RCC 7860 (cell line): ENCODE data around the gene PPM1F.
"Not testable (repeated sequence)": the region's sequence is repeated elsewhere in the genome, so short reads cannot be mapped to it uniquely, and the experiment has no call there.

Source experiments
- DNase-seq: peaks from one replicate; pipeline ENCODE4 v3.0.0-alpha.2; 2015; ENCODE audit warnings: low spot score
- FAIRE-seq: peaks from 2 replicates; lab custom pipeline; 2012; peaks lifted over from hg19 to GRCh38; lab: Jason Lieb, UNC

Gene PPM1F

GRCh38 chr22:21942407-21943343, 10.0 kb downstream of the PPM1F start:
- DNase-seq (peak; percentile 84), FAIRE-seq (peak; percentile 37)

GRCh38 chr22:21941921-21942320, 10.7 kb downstream of the PPM1F start:
- no peak for FAIRE-seq

GRCh38 chr22:21940521-21940920, 12.1 kb downstream of the PPM1F start:
- DNase-seq = no peak
- no peak for FAIRE-seq

More at GRCh38 chr22:21941921-21942320, 10.7 kb downstream of the PPM1F start:
- no peak for DNase-seq

GRCh38 chr22:21939935-21940334, 12.7 kb downstream of the PPM1F start:
- FAIRE-seq, DNase-seq: not testable (repeated sequence)

- FAIRE-seq = no peak
Measured at GRCh38 chr22:21939461-21939913, 13.2 kb downstream of the PPM1F start.

GRCh38 chr22:21938906-21939305, 13.7 kb downstream of the PPM1F start:
- no peak for FAIRE-seq

More at GRCh38 chr22:21939461-21939913, 13.2 kb downstream of the PPM1F start:
- DNase-seq = no peak

GRCh38 chr22:21938071-21938822, 14.4 kb downstream of the PPM1F start:
- DNase-seq = peak; percentile 76
- no peak for FAIRE-seq

More at GRCh38 chr22:21938906-21939305, 13.7 kb downstream of the PPM1F start:
- DNase-seq = no peak

GRCh38 chr22:21937821-21938070, 14.9 kb downstream of the PPM1F start:
- DNase-seq (no peak), FAIRE-seq (no peak)

GRCh38 chr22:21937041-21937820, 15.4 kb downstream of the PPM1F start:
- FAIRE-seq (no peak), DNase-seq (no peak)

GRCh38 chr22:21936151-21936775, 16.4 kb downstream of the PPM1F start:
- FAIRE-seq (no peak), DNase-seq (no peak)

GRCh38 chr22:21933910-21934309, 18.7 kb downstream of the PPM1F start:
- DNase-seq (no peak), FAIRE-seq (no peak)

GRCh38 chr22:21933413-21933812, 19.2 kb downstream of the PPM1F start:
- FAIRE-seq = no peak

GRCh38 chr22:21932347-21932746, 20.3 kb downstream of the PPM1F start:
- no peak for DNase-seq

More at GRCh38 chr22:21933413-21933812, 19.2 kb downstream of the PPM1F start:
- DNase-seq = no peak

GRCh38 chr22:21931056-21931455, 21.6 kb downstream of the PPM1F start:
- no peak for DNase-seq
- FAIRE-seq = no peak

More at GRCh38 chr22:21932347-21932746, 20.3 kb downstream of the PPM1F start:
- no peak for FAIRE-seq

GRCh38 chr22:21929253-21929652, 23.4 kb downstream of the PPM1F start:
- no peak for FAIRE-seq

GRCh38 chr22:21928048-21928447, 24.6 kb downstream of the PPM1F start:
- DNase-seq (no peak), FAIRE-seq (no peak)

More at GRCh38 chr22:21929253-21929652, 23.4 kb downstream of the PPM1F start:
- no peak for DNase-seq

- no peak for DNase-seq
- no peak for FAIRE-seq
Measured at GRCh38 chr22:21927174-21927823, 25.3 kb downstream of the PPM1F start.

GRCh38 chr22:21926728-21927127, 25.9 kb downstream of the PPM1F start:
- no peak for FAIRE-seq
- DNase-seq = no peak

GRCh38 chr22:21923163-21923561, 29.5 kb downstream of the PPM1F start:
- no peak for DNase-seq
- no peak for FAIRE-seq
